BE2C (cell line): Measurements from ENCODE around the gene PIP5K1B.

Source experiments
- DNase-seq: peaks from one replicate; pipeline ENCODE4 v3.0.0-alpha.2; 2020
- H3K27me3 ChIP-seq: fragments of 250-450 bp; sonication (Bioruptor Pico); 2 replicates; pipeline ENCODE4 v1.5.1; 2020; ENCODE audit warnings: mild to moderate bottlenecking
- H3K36me3 ChIP-seq: fragments of 250-450 bp; sonication (Bioruptor Pico); 2 replicates; pipeline ENCODE4 v1.5.1; 2020; ENCODE audit warnings: mild to moderate bottlenecking
- H3K4me1 ChIP-seq: fragments of 250-450 bp; sonication (Bioruptor Pico); 2 replicates; pipeline ENCODE4 v1.5.1; 2020
- H3K4me3 ChIP-seq: 2 replicates; pipeline ENCODE4 v1.5.1; 2011; ENCODE audit warnings: low read depth, low read length
- H3K9me3 ChIP-seq: fragments of 250-450 bp; sonication (Bioruptor Pico); 2 replicates; pipeline ENCODE4 v1.5.1; 2020
- TF ChIP-seq, protein P1 (sequence below): IDR thresholded peaks from 2 replicates; pipeline ENCODE4 v1.5.1; 2012; ENCODE audit warnings: mild to moderate bottlenecking, low read depth, low read length

The PIP5K1B gene

DNA sequence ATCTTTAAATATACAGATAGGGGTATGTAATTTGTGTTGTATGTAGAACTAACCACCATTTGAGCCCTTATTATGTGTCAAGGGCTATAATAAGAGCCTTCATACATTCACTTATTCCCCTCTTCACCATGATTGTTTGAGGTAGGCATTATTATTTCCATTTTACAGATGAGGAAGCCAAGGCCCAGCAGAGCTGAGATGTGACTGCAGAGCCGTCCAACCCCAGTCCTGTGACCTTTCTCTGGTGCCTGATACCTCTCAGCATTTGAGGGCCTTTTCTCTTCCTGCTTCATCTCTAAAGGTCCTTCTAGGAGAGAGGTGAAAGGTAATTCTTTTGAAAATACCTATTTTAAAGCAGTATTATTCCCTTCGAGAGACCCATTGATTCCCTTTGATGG, 37.3 kb downstream of the PIP5K1B start:
- Histone ChIP-seq H3K27me3 (no peaks in the 10 kb centered on the region; the same call in 1 of the 2 replicates), H3K9me3 (no peaks in the 10 kb centered on the region), H3K36me3 (no peaks in the 10 kb centered on the region), H3K4me1 (no peaks in the 10 kb centered on the region), H3K4me3 (no peak overlapping the region)
- TF ChIP-seq, protein P1, sequence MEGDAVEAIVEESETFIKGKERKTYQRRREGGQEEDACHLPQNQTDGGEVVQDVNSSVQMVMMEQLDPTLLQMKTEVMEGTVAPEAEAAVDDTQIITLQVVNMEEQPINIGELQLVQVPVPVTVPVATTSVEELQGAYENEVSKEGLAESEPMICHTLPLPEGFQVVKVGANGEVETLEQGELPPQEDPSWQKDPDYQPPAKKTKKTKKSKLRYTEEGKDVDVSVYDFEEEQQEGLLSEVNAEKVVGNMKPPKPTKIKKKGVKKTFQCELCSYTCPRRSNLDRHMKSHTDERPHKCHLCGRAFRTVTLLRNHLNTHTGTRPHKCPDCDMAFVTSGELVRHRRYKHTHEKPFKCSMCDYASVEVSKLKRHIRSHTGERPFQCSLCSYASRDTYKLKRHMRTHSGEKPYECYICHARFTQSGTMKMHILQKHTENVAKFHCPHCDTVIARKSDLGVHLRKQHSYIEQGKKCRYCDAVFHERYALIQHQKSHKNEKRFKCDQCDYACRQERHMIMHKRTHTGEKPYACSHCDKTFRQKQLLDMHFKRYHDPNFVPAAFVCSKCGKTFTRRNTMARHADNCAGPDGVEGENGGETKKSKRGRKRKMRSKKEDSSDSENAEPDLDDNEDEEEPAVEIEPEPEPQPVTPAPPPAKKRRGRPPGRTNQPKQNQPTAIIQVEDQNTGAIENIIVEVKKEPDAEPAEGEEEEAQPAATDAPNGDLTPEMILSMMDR: no peak
- no peak for DNase-seq

- TF ChIP-seq, protein P1: no peak
- Histone ChIP-seq H3K27me3 (no peaks in the 10 kb centered on the region; the same call in 1 of the 2 replicates), H3K4me3 (no peak overlapping the region), H3K9me3 (no peaks in the 10 kb centered on the region), H3K36me3 (no peaks in the 10 kb centered on the region), H3K4me1 (no peaks in the 10 kb centered on the region)
- no peak for DNase-seq
Observed at GRCh38 chr9:68744426-68744825, 39.4 kb downstream of the PIP5K1B start.

DNA sequence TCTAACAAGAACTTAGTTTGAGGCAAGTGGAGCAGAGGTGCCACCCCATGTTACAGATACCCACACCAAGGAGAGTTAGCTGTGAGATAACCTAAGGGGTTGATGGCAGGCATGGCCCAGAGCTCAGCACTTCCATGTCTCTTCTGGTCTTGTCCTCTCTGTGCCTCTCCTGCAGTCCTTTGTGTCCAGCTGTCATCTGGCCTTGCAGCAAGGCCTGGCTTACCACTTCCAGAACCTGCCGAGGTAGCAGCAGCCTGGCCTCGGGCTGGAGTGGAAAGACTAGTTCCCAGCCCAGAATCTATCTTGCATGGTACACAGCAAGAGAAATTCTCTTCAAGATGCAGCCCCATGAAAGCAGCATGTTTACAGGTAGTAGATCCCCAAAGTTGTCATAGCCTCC, 41.5 kb downstream of the PIP5K1B start:
- Histone ChIP-seq H3K4me1 (no peaks in the 10 kb centered on the region), H3K9me3 (no peaks in the 10 kb centered on the region), H3K36me3 (no peaks in the 10 kb centered on the region), H3K4me3 (no peak overlapping the region), H3K27me3 (no peaks in the 10 kb centered on the region)
- TF ChIP-seq, protein P1: no peak
- no peak for DNase-seq

DNA sequence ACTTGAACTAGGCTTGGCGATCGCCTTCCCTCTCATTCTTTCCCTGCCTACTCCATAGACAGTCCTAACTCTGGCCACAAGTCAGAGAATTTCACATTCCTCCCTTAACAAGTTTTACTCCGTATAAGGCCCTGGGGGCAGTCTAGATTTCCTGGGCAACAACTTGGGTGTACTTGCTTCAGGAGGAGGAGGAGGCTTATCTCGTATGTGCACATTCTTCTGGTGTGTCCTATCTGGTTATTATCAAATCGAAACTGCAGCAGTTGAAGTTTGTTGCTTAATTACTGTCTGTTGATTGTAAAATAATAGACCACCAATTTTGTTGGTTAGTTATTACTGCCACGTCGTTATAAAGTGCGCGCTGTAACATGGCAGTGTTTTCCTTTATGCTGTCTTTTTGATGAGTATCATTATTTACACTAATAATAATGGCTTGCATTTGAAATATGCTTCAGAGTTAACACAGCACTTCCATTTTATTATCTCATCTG, 42.0 kb downstream of the PIP5K1B start:
- H3K4me3 ChIP-seq: no peak overlapping the region
- TF ChIP-seq, protein P1: no peak
- H3K4me1 ChIP-seq: no peaks in the 10 kb centered on the region
- no peaks in the 10 kb centered on the region for H3K9me3 ChIP-seq
- no peaks in the 10 kb centered on the region for H3K27me3 ChIP-seq
- H3K36me3 ChIP-seq: no peaks in the 10 kb centered on the region
- DNase-seq: no peak

- TF ChIP-seq, protein P1: no peak
- no peaks in the 10 kb centered on the region for H3K36me3 ChIP-seq
- no peak for DNase-seq
- no peaks in the 10 kb centered on the region for H3K4me1 ChIP-seq
- no peak overlapping the region for H3K4me3 ChIP-seq
- H3K9me3 ChIP-seq: no peaks in the 10 kb centered on the region
- H3K27me3 ChIP-seq: 0 out of 2 replicates have a peak, but pooled peaks cover 6% of the 10 kb centered on the region
Observed at GRCh38 chr9:68749135-68749534, 44.1 kb downstream of the PIP5K1B start.

- Histone ChIP-seq H3K9me3 (no peaks in the 10 kb centered on the region), H3K4me1 (no peaks in the 10 kb centered on the region), H3K27me3 (peaks cover 6% of the 10 kb centered on the region; the same call in 1 of the 2 replicates), H3K4me3 (no peak overlapping the region), H3K36me3 (no peaks in the 10 kb centered on the region)
- TF ChIP-seq, protein P1: no peak
- DNase-seq: no peak
Observed at GRCh38 chr9:68749579-68750159, 44.6 kb downstream of the PIP5K1B start.
